SK-N-SH treated with all-trans-retinoic acid at 6 μM for 48 hours (cell line): Measurements from ENCODE around the gene SPDYE3.
"Not testable (repeated sequence)": the region's sequence is repeated elsewhere in the genome, so short reads cannot be mapped to it uniquely, and the experiment has no call there.

Experiments
- ARNTL ChIP-seq: fragments of 450-650 bp; formaldehyde crosslinking; IDR thresholded peaks from 2 replicates; pipeline ENCODE4 v1.5.0; 2020; ENCODE audit warnings: low read depth, mild to moderate bottlenecking, moderate library complexity, borderline replicate concordance
- ISL1 ChIP-seq: fragments of 250-450 bp; sonication (Bioruptor Pico); IDR thresholded peaks from 2 replicates; pipeline ENCODE4 v2.1.2; 2022; ENCODE audit warnings: mild to moderate bottlenecking, moderate library complexity
- OSR1 ChIP-seq: fragments of 250-450 bp; sonication (Bioruptor Pico); IDR thresholded peaks from 2 replicates; pipeline ENCODE4 v1.8.0; 2022; ENCODE audit warnings: moderate library complexity, mild to moderate bottlenecking, inconsistent platforms
- RARB ChIP-seq: fragments of 250-450 bp; sonication (Bioruptor Pico); IDR thresholded peaks from 2 replicates; pipeline ENCODE4 v1.8.0; 2021; ENCODE audit warnings: mild to moderate bottlenecking, moderate library complexity
- SNAI2 ChIP-seq: fragments of 250-450 bp; sonication (Bioruptor Pico); IDR thresholded peaks from 2 replicates; pipeline ENCODE4 v1.5.0; 2020; ENCODE audit warnings: mild to moderate bottlenecking, moderate library complexity
- ZFP3 ChIP-seq: fragments of 250-450 bp; sonication (Bioruptor Pico); IDR thresholded peaks from 2 replicates; pipeline ENCODE4 v1.5.0; 2020; ENCODE audit warnings: mild to moderate bottlenecking, moderate library complexity
- TF ChIP-seq, protein P1 (sequence below): fragments of 250-450 bp; sonication (Bioruptor Pico); IDR thresholded peaks from 2 replicates; pipeline ENCODE4 v1.8.0; 2020; ENCODE audit warnings: mild to moderate bottlenecking, moderate library complexity, borderline replicate concordance
- TF ChIP-seq, protein P2 (sequence below): fragments of 250-450 bp; sonication (Bioruptor Pico); IDR thresholded peaks from 2 replicates; pipeline ENCODE4 v1.5.1; 2020; ENCODE audit warnings: low read depth, mild to moderate bottlenecking, moderate library complexity

DNA sequence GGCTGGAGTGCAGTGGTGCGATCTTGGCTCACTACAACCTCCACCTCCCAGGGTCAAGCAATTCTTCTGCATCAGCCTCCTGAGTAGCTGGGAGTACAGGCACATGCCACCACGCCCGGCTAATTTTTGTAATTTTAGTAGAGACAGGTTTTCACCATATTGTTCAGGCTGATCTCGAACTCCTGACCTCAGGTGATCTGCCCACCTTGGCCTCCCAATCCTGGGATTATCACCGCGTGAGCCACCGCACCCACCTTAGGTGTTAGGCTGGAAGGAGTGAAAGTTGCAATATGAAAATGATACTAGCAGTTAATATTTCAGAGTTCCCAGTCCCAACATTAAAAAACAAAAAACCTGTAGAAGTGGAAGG, 58.5 kb downstream of the SPDYE3 start:
- TF ChIP-seq RARB (CRISPR knock-in tag); ARNTL; SNAI2 (CRISPR knock-in tag); ISL1 (CRISPR knock-in tag); OSR1; ZFP3: not testable (repeated sequence)
- TF ChIP-seq, protein P1, sequence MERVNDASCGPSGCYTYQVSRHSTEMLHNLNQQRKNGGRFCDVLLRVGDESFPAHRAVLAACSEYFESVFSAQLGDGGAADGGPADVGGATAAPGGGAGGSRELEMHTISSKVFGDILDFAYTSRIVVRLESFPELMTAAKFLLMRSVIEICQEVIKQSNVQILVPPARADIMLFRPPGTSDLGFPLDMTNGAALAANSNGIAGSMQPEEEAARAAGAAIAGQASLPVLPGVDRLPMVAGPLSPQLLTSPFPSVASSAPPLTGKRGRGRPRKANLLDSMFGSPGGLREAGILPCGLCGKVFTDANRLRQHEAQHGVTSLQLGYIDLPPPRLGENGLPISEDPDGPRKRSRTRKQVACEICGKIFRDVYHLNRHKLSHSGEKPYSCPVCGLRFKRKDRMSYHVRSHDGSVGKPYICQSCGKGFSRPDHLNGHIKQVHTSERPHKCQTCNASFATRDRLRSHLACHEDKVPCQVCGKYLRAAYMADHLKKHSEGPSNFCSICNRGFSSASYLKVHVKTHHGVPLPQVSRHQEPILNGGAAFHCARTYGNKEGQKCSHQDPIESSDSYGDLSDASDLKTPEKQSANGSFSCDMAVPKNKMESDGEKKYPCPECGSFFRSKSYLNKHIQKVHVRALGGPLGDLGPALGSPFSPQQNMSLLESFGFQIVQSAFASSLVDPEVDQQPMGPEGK (CRISPR knock-in tag) = not testable (repeated sequence)
- TF ChIP-seq, protein P2, sequence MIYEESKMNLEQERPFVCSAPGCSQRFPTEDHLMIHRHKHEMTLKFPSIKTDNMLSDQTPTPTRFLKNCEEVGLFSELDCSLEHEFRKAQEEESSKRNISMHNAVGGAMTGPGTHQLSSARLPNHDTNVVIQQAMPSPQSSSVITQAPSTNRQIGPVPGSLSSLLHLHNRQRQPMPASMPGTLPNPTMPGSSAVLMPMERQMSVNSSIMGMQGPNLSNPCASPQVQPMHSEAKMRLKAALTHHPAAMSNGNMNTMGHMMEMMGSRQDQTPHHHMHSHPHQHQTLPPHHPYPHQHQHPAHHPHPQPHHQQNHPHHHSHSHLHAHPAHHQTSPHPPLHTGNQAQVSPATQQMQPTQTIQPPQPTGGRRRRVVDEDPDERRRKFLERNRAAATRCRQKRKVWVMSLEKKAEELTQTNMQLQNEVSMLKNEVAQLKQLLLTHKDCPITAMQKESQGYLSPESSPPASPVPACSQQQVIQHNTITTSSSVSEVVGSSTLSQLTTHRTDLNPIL (CRISPR knock-in tag) = not testable (repeated sequence)
